Subcutaneous adipose tissue (tissue), 4 donors: ENCODE measurements around the gene SLC7A8. TPM values are rescaled to one million over a fixed set of nuclear protein-coding genes. Genes with fewer than 3 reads are reported as not detected.

Experiments used
- CTCF ChIP-seq: fragments of 450-650 bp; IDR thresholded peaks from one replicate; pipeline ENCODE4 v1.5.1; 2016; ENCODE audit warnings: low read depth, mild to moderate bottlenecking, control low read depth, antibody characterized with exemption, moderate library complexity
- total RNA-seq, 4 donors: library from RNA; depleted of rRNA; stranded (reverse); fragments of >200 nt; gene quantifications; one replicate each; pipeline ENCODE4 v1.1.0, GENCODE V29; 2016

The SLC7A8 gene
- total RNA-seq, 4 donors from 2014 or later, result 45.7 to 83.8 (median 61.4) TPM

- TF ChIP-seq CTCF, result no peak
These were observed 7.6 kb downstream of the SLC7A8 start for GRCh38 chr14:23175823-23176222.

GRCh38 chr14:23174296-23175184 is 8.9 kb downstream of the SLC7A8 start:
- TF ChIP-seq CTCF, result no peak

GRCh38 chr14:23173796-23174195 is 9.7 kb downstream of the SLC7A8 start:
- no peak for TF ChIP-seq CTCF

GRCh38 chr14:23173031-23173430 is 10.4 kb downstream of the SLC7A8 start:
- TF ChIP-seq CTCF, result no peak

- no peak for TF ChIP-seq CTCF
These were observed 10.9 kb downstream of the SLC7A8 start for GRCh38 chr14:23172574-23172973.

GRCh38 chr14:23172096-23172495 is 11.4 kb downstream of the SLC7A8 start:
- TF ChIP-seq CTCF, result no peak

GRCh38 chr14:23171222-23171975 is 12.1 kb downstream of the SLC7A8 start:
- no peak for TF ChIP-seq CTCF
